ENCODE data around the gene ABHD12. TPM values are rescaled to one million over a fixed set of nuclear protein-coding genes. Genes with fewer than 3 reads are reported as not detected.
"Not testable (repeated sequence)": the region's sequence is repeated elsewhere in the genome, so short reads cannot be mapped to it uniquely, and the experiment has no call there.

ABHD12 gene
- total RNA-seq, 1 donor from 2014 or later, result 25.9 TPM

DNA sequence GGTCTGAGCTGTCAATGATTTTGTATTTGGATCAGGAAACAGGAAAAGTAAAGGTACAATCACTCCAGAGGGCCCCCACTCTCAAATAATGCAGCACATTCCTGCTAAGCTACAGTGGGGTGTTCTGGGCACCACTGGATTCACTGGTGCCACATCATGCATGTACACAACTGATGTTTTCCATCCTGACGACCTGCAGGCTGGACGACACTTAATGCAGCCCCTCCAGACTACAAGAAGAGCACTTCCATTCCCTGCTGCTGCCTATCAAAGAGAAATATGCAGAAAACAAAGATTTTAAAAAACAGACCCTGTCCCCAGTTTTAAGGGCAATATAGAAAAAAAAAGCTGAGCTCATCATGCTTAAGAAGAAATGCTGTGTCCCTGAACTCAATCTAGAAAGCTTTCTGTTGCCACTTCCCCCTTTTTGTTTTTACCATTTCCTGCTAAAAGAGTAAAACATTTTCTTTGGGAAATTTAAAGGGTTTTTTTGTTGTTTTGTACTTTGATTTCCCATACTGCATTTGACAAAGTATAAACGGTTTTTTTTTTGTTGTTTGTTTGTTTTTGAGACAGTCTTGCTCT lies 35.5 kb downstream of the ABHD12 start:
- DNase-seq (ENCODE audit: low read depth, low spot score), result no peak

DNA sequence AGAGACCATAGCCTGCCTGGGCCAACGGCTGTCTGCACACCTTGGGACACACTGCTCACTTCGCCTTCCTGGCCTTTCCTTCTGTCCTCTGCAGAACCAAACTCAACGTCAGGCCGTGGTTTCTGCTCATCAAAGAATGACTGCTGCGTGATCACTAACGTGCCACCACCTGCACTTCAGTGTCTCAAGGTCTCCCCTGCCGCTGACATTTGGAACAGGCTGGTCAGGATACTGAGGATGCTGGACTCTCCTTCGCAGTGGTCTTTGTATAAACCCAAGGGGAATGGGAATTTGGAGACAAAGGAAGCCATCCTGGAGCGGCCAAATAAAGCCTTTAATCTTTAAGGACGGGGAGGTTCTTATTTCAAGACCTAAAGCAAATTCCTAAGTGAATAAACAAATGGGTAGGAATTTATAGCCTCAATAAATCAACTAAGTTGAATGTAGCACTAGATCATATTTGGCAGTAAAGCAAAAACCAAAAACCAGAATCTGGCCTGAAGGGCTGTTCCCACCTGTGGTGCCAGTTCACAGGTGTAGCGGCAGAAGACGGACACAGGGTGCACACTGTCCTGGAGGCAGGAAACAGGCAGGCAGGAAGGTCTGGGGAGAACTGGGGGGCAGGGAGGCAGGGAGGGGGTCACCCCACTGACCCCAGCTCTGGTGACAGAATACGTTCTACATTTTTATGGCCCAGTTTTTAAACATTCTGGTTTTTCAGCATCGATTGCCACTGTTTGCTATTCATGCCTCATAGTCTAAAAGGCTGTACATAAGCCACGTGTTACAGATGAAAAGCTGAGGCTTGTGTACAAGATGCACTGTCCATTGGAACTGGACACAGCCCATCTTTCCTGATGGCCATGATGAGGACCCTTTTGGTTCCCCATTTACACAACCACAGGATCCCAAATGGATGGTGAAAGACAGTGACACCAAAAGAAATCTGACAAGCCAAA lies 36.6 kb downstream of the ABHD12 start:
- DNase-seq (ENCODE audit: low read depth, low spot score), result no peak

DNA sequence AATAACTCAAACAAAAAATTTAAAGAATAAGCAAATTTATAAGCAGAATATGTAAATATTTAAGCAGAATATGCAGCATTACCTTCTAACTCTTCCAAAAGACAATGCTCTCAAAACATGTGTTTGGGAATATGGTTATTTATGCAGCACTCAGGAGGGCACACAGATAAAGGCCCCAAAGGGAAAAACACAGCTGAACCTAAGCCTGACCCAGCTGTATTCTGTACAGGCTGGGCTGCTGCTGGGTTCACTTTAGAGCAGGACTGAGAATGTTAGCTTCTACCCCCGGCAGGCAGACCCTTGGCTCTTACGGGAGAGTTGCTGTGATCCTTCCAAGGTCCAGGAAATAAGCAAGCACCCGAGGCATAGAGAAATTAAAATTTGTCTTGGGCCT lies 37.3 kb downstream of the ABHD12 start:
- no peak for DNase-seq (ENCODE audit: low read depth, low spot score)

DNA sequence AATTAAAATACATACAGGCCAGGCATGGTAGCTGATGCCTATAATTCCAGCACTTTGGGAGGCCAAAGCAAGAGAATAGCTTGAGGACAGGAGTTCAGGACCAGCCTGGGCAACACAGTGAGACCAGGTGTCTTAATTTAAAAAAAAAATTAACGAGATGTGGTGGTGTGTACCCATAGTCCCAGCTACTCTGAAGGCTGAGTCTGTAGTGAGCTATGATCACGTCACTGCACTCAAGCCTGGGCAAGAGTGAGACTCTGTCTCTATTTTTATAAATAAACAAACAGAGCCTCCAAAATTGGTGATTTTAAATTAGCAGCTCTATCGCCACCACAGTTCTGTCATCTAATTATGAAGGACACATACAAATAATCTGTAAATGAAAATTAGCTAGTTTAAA lies 37.9 kb downstream of the ABHD12 start:
- no peak for DNase-seq (ENCODE audit: low read depth, low spot score)

DNA sequence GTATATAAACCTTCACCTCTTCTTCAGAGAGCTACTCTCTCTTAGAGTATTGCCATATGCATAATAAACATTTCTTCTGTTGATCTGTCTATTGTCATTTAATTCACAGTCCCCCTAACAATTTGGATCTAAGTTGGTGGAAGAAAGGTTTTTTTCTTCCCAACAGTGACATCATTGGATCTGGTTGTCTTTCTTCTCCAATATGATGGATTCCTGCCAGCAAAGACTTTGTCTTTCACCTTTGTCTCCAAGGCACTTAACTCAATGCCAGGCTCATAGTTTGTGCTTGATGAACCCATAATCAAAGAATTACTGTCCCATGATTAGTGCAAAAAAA lies 39.6 kb downstream of the ABHD12 start:
- no peak for DNase-seq (ENCODE audit: low read depth, low spot score)

GRCh38 chr20:25346349-25346748 lies 44.3 kb downstream of the ABHD12 start:
- no peak for DNase-seq (ENCODE audit: low read depth, low spot score)

DNA sequence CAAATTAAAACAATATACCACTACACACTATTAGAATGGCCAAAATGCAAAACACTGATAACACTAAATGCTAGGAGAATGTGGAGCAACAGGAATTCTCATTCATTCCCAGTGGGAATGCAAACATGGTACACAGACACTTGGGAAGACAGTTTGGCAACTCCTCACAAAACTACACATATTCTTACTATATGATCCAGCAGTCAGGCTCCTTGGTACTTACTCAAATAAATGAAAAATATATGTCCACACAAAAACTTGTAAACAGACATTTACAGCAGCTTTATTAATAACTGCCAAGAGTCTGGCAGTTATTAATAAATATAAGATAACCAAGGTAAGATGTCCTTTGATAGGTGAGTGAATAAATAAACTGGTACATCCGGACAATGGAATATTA lies 44.9 kb downstream of the ABHD12 start:
- DNase-seq (ENCODE audit: low read depth, low spot score), result no peak

DNA sequence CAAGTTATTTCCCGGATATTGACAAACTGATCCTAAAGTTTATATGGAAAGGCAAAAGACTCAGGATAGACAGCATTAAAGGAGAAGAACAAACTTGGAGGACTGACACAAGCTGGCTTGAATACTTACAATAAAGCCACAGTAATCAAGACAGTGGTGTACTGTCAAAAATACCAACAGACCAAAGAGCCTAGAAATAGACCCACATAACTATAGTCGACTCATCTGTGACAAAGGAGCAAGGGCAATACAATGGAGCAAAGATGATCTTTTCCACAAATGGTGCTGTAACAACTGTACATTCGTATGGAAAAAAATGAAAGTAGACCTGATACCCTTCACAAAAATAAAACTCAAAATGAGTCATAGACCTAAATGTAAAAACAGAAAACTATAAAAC lies 46.0 kb downstream of the ABHD12 start:
- DNase-seq (ENCODE audit: low read depth, low spot score), result no peak

GRCh38 chr20:25341716-25342680 lies 48.6 kb downstream of the ABHD12 start:
- DNase-seq (ENCODE audit: low read depth, low spot score), result no peak

GRCh38 chr20:25340380-25340779 lies 50.3 kb downstream of the ABHD12 start:
- DNase-seq (ENCODE audit: low read depth, low spot score), result no peak

DNA sequence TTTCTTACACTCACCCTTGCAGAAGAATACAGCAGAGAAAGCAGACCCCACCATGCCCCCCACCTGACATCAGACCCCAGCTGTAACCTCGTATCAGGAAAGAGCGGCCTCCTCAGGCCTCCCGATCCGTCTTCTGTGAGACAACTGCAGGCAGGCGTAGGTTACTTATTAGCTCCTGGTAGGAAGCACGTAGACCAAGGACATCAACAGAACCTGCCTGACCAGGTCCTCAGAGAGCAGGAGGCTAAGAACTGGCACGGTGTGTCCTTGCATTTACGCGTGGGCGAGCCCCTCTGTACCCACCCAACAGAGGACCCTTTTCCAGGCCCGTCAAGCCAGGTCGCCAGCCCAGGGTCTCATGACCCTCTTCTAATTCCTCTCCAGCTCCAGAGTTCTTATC lies 51.0 kb downstream of the ABHD12 start:
- DNase-seq (ENCODE audit: low read depth, low spot score), result no peak

- DNase-seq (ENCODE audit: low read depth, low spot score), result no peak
These were observed 52.3 kb downstream of the ABHD12 start for GRCh38 chr20:25338112-25339023.

- no peak for DNase-seq (ENCODE audit: low read depth, low spot score)
These were observed 53.8 kb downstream of the ABHD12 start for GRCh38 chr20:25336561-25337422.

DNA sequence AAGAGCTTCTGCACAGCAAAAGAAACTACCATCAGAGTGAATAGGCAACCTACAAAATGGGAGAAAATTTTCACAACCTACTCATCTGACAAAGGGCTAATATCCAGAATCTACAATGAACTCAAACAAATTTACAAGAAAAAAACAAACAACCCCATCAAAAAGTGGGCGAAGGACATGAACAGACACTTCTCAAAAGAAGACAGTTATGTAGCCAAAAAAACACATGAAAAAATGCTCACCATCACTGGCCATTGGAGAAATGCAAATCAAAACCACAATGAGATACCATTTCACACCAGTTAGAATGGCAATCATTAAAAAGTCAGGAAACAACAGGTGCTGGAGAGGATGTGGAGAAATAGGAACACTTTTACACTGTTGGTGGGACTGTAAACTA lies 55.7 kb downstream of the ABHD12 start:
- not testable (repeated sequence) for DNase-seq (ENCODE audit: low read depth, low spot score)

DNA sequence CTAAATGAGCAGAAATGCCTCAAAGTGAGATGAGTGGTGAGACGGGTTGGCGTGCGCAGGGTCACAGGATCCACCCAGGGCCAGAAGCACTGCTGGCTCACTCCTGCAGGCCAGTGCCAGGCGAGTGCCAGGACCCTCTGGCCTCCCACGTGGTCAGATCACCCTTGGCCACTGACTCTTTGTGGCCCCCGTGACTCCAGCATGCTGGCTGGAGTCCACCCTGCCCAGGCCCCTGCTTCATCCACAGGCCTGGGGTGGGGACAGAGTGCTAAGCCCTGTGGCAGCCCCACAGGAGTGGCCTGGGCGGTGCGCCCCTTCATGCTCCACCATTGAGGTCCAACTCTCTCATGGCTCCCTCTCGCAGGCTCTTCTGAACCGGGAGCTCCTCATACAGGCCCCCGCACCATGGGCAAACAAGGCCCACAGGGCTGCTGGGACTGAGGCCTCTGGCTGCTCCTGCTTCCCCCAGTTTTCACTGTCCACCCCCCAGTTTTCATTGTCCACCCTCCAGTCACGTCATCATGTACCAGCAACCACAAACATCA lies 61.6 kb downstream of the ABHD12 start:
- no peak for DNase-seq (ENCODE audit: low read depth, low spot score)

DNA sequence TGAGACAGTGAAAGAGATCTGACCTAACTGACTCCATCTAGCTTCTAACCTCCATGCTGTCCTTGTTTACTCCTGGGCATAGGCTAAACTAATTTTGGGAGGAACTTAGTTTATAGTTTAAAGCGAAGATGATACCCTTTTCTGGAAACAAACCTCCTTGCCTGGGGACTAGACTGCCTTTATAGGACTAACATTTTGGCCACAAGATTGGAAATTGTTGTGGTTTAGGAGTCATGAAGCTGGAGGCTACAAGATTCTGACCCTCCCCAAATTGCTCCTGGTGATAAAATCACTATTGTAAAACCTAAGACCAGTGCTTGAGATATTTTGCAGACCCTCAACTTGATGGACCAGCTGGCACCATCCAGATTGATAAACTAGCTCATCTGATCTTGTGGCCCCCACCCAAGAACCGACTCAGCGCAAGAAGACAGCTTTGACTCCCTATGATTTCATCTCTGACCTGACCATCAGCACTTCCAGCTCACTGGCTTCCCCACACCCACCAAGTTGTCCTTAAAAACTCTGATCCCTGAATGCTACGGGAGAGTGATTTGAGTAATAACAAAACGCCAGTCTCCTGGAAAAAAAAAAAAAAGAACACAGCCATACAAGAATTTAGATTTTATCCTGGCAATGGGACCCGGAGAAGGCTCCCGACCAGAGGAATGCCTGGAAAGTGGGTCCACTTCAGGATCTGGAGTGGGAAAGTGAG lies 63.0 kb downstream of the ABHD12 start:
- no peak for DNase-seq (ENCODE audit: low read depth, low spot score)

DNA sequence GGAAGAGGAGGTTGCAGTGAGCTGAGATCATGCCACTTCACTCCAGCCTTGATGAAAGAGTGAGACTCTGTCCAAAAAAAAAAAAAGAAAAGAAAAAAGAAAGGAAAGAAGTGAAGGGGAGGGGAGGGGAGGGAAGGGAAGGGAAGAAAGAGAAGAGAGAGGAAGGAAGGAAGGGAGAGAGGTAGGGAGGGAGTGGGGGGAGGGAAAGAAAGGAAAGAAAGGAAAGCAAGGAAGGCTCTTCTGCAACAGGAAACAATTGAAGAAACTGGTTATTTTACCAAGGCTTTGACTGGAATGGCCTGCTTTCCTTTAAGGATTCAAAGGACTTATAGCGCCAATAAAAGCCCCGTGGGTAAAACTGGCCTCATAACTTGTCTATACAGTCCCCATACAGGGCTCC lies 64.6 kb downstream of the ABHD12 start:
- DNase-seq (ENCODE audit: low read depth, low spot score), result no peak

DNA sequence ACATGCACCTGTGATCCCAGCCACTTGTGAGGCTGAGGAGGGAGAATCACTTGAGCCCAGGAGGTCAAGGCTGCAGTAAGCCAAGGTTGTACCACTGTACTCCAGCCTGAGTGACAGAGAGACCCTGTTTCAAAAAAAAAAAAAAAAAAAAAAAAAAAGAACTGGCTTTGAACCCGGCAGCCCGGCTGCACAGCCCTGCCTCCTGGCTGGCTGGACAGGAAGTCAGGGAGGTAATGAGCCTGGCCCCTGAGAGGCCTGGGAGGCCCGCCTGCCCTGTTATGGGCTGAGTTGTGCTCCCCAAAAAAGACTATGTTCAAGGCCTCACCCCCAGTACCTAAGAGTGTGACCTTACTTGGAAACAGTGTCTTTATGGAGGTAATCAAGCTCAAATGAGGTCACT lies 65.6 kb downstream of the ABHD12 start:
- DNase-seq (ENCODE audit: low read depth, low spot score), result no peak

GRCh38 chr20:25324412-25324811 lies 66.2 kb downstream of the ABHD12 start:
- no peak for DNase-seq (ENCODE audit: low read depth, low spot score)

Measured in pulmonary artery endothelial cell (primary cell).